H1 (cell line): ENCODE measurements around the gene CYRIA. TPM values are rescaled to one million over a fixed set of nuclear protein-coding genes. Genes with fewer than 3 reads are reported as not detected.

ENCODE experiments used
- FOSL1 ChIP-seq: IDR thresholded peaks from 2 replicates; pipeline ENCODE4 v1.6.1; 2011; ENCODE audit warnings: mild to moderate bottlenecking, low read depth, low read length, moderate library complexity; ENCODE audit not compliant: insufficient read depth
- HDAC2 ChIP-seq, 2 experiments: fragments of 300-600 bp in 1 of 2; sonication (generic) in 1 of 2; IDR thresholded peaks; 2 replicates each; pipeline ENCODE4 v1.6.1; 2011 to 2012; ENCODE audit warnings: low read depth in 2 of 2, low read length in 2 of 2, mild to moderate bottlenecking in 2 of 2, moderate library complexity in 2 of 2, borderline replicate concordance in 1 of 2, inconsistent platforms in 1 of 2
- NRF1 ChIP-seq: IDR thresholded peaks from 2 replicates; pipeline ENCODE4 v1.6.1; 2011; ENCODE audit warnings: mild to moderate bottlenecking, low read depth, low read length, improper control_type of control experiment
- RNF2 ChIP-seq: fragments of 200-900, 300-1000 bp; sonication (generic); IDR thresholded peaks from 2 replicates; pipeline ENCODE4 v1.7.1; 2016; ENCODE audit warnings: borderline replicate concordance, low read depth, mild to moderate bottlenecking, antibody characterized with exemption, low read length; ENCODE audit not compliant: poor library complexity, severe bottlenecking; ENCODE audit errors: missing control alignments
- polyA plus RNA-seq, 7 experiments: library from polyadenylated mRNA; depleted of rRNA in 3 of 7; stranded (reverse) in 5 of 7; unstranded in 2 of 7; fragments of >200 nt in 5 of 7; fragments of 200-250 nt in 2 of 7; gene quantifications; 1 replicate in 5 of 7; 2 replicates in 1 of 7; 4 replicates in 1 of 7; pipeline versions ENCODE4 v1.2.1 to v1.2.3, GENCODE V29; 2011 to 2013; ENCODE audit warnings: missing spikeins in 2 of 7, mixed read lengths in 2 of 7
- total RNA-seq: library from RNA; stranded (reverse); fragmentation: NEBNext Ultra II Directional; extraction: Animal tissue kit (Norgen Biotek cat#: 25700); gene quantifications from 2 replicates; pipeline ENCODE4 v1.2.1, GENCODE V29; 2021

Gene CYRIA
- total and polyA plus RNA-seq, 2 of the 8 experiments (the other 6 are each of a cell fraction or from before 2014, with no cell fraction given): 1.5 to 9.8 TPM

DNA sequence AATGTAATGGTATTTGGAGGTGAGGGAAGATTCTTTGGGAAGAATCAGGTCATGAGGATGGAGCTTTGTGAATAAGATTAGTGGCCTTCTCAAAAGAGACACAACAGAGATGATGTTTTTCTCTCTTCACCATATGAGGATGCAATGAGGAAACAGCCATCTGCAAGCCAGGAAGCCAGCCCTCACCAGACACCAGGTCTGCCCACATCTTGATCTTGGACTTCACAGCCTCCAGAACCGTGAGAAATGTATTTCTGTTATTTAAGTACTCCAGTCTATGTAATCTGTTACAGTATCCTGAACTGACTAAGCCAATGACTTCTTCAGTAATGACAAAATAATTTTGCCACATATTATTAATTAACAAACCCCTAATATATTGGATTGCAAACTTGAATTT lies 28.3 kb downstream of the CYRIA start (continued):
- TF ChIP-seq HDAC2 (IDR thresholded peaks at IDR 0.05; ENCODE audit: borderline replicate concordance in 1 of 2, low read depth in 2 of 2, low read length in 2 of 2): no peak
- TF ChIP-seq FOSL1: no peak
- TF ChIP-seq NRF1: no peak
- no peak for TF ChIP-seq RNF2
